ENCODE results near the gene RFK.

RFK gene

DNA sequence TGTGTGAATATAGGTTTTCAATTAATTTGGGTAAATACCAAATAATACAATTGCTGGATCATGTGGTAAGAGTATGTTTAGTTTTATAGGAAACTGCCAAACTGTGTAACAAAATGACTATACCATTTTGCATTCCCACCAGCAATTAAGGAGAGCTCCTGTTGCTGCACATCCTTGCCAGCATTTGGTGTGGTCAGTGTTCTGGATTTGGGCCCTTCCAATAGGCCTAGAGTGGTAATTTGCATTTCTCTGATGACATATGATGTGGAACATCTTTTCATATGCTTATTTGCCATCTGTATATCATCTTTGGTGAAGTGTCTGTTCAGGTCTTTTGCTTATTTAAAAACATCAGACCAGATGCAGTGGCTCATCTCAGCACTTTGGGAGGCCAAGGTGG is 11.6 kb upstream of the RFK start:
- Histone ChIP-seq H3K4me1 (ENCODE audit: control insufficient read depth, insufficient read depth, low read length) (no peaks in the 10 kb centered on the region), H3K27me3 (ENCODE audit: control insufficient read depth, insufficient read depth, low read length) (no peaks in the 10 kb centered on the region), H3K27ac (ENCODE audit: low read depth, low read length) (no peak overlapping the region), H3K4me3 (ENCODE audit: low read depth, low read length) (no peak overlapping the region), H3K9me3 (ENCODE audit: control insufficient read depth, insufficient read depth, low read depth, low read length) (no peaks in the 10 kb centered on the region), H3K9ac (ENCODE audit: low read length) (no peak overlapping the region), H3K36me3 (ENCODE audit: control insufficient read depth, insufficient read depth, low read length) (no peaks in the 10 kb centered on the region)

GRCh38 chr9:76405340-76405739 is 11.1 kb upstream of the RFK start:
- Histone ChIP-seq H3K9me3 (ENCODE audit: control insufficient read depth, insufficient read depth, low read depth, low read length) (no peaks in the 10 kb centered on the region), H3K27ac (ENCODE audit: low read depth, low read length) (no peak overlapping the region), H3K36me3 (ENCODE audit: control insufficient read depth, insufficient read depth, low read length) (no peaks in the 10 kb centered on the region), H3K4me3 (ENCODE audit: low read depth, low read length) (no peak overlapping the region), H3K27me3 (ENCODE audit: control insufficient read depth, insufficient read depth, low read length) (no peaks in the 10 kb centered on the region), H3K4me1 (ENCODE audit: control insufficient read depth, insufficient read depth, low read length) (no peaks in the 10 kb centered on the region), H3K9ac (ENCODE audit: low read length) (no peak overlapping the region)

DNA sequence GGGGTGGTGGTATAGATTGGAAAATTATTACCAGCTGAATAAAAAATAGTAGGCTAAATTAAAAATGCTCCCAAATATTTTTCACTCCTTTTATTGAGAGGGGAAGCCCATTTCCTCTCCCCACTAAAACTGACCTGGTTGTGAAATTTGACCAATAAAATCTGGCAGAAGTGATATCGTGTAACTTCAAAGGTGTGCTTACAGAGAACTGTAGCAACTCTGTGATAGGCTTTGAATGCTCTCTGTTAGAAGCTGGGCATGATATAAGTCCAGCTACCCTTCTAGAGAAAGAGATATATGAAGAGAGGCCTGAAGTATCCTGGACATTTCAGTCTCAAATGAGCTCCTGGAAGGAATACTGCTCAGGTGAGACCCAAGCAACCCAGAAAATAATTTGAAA is 10.2 kb upstream of the RFK start:
- H3K4me3 ChIP-seq (ENCODE audit: low read depth, low read length) = no peak overlapping the region
- H3K9ac ChIP-seq (ENCODE audit: low read length) = no peak overlapping the region
- no peaks in the 10 kb centered on the region for H3K27me3 ChIP-seq (ENCODE audit: control insufficient read depth, insufficient read depth, low read length)
- H3K36me3 ChIP-seq (ENCODE audit: control insufficient read depth, insufficient read depth, low read length) = no peaks in the 10 kb centered on the region
- no peaks in the 10 kb centered on the region for H3K4me1 ChIP-seq (ENCODE audit: control insufficient read depth, insufficient read depth, low read length)
- no peak overlapping the region for H3K27ac ChIP-seq (ENCODE audit: low read depth, low read length)
- no peaks in the 10 kb centered on the region for H3K9me3 ChIP-seq (ENCODE audit: control insufficient read depth, insufficient read depth, low read depth, low read length)

DNA sequence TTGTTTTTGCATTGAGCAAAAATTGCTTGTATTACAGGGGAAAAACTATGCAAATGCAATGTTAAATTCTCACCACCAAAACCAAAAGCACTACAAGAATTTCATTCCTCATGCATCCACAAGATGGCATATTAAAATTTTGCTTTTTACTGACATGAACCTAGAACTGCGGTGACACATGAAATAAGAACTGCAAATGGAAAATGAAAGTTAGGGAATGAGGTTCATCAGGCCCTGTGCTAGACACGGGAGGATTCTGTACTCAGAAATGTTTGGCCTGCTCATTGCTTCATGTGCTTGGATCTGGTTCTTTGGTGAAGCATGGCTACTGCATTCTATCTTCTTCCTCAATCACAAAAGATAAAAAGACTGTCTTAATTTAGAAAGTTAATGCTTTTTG is 9.1 kb upstream of the RFK start:
- no peak overlapping the region for H3K27ac ChIP-seq (ENCODE audit: low read depth, low read length)
- no peaks in the 10 kb centered on the region for H3K4me1 ChIP-seq (ENCODE audit: control insufficient read depth, insufficient read depth, low read length)
- H3K27me3 ChIP-seq (ENCODE audit: control insufficient read depth, insufficient read depth, low read length) = no peaks in the 10 kb centered on the region
- no peaks in the 10 kb centered on the region for H3K36me3 ChIP-seq (ENCODE audit: control insufficient read depth, insufficient read depth, low read length)
- no peaks in the 10 kb centered on the region for H3K9me3 ChIP-seq (ENCODE audit: control insufficient read depth, insufficient read depth, low read depth, low read length)
- no peak overlapping the region for H3K9ac ChIP-seq (ENCODE audit: low read length)
- no peak overlapping the region for H3K4me3 ChIP-seq (ENCODE audit: low read depth, low read length)

DNA sequence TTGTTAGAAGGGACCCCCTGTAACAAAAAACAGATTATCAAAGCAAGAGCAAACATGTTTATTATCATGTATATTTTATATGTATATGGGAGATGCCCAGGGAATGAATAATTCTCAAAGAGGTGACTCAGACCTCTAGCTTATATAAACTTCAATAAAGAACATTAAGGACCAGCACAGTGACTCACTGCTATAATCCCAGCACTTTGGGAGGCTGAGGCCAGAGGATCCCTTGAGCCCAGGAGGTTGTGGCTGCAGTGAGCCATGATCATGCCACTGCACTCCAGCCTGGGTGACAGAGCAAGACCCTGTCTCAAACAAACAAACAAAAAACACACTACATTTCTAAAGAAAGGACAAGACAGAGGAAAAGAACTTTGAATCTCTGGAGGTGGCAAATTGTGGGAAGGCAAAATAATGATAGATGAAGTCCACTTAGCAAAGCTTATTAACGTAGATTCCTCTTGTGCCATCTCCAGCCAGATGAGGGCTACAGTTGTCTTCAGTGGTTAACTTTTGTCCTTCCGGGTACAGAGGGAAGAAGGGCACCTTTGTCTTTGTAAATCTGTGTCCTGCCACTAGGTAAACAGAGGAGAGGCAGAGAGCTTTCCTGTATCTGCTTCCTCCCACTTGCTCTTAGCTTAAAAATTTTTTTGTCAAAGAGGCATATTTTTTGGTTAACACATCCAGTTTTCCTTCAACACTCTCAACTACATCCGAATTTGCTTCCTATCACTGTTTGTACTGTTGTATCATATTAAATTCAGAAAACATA is 7.5 kb upstream of the RFK start:
- Histone ChIP-seq H3K36me3 (ENCODE audit: control insufficient read depth, insufficient read depth, low read length) (no peaks in the 10 kb centered on the region), H3K9ac (ENCODE audit: low read length) (no peak overlapping the region), H3K4me3 (ENCODE audit: low read depth, low read length) (no peak overlapping the region), H3K9me3 (ENCODE audit: control insufficient read depth, insufficient read depth, low read depth, low read length) (no peaks in the 10 kb centered on the region), H3K27me3 (ENCODE audit: control insufficient read depth, insufficient read depth, low read length) (no peaks in the 10 kb centered on the region), H3K4me1 (ENCODE audit: control insufficient read depth, insufficient read depth, low read length) (no peaks in the 10 kb centered on the region), H3K27ac (ENCODE audit: low read depth, low read length) (no peak overlapping the region)

GRCh38 chr9:76401176-76401575 is 7.0 kb upstream of the RFK start:
- H3K4me1 ChIP-seq (ENCODE audit: control insufficient read depth, insufficient read depth, low read length) = no peaks in the 10 kb centered on the region
- H3K27ac ChIP-seq (ENCODE audit: low read depth, low read length) = no peak overlapping the region
- H3K27me3 ChIP-seq (ENCODE audit: control insufficient read depth, insufficient read depth, low read length) = no peaks in the 10 kb centered on the region
- no peak overlapping the region for H3K9ac ChIP-seq (ENCODE audit: low read length)
- H3K9me3 ChIP-seq (ENCODE audit: control insufficient read depth, insufficient read depth, low read depth, low read length) = no peaks in the 10 kb centered on the region
- H3K4me3 ChIP-seq (ENCODE audit: low read depth, low read length) = no peak overlapping the region
- H3K36me3 ChIP-seq (ENCODE audit: control insufficient read depth, insufficient read depth, low read length) = no peaks in the 10 kb centered on the region

- no peaks in the 10 kb centered on the region for H3K36me3 ChIP-seq (ENCODE audit: control insufficient read depth, insufficient read depth, low read length)
- H3K9ac ChIP-seq (ENCODE audit: low read length) = no peak overlapping the region
- H3K9me3 ChIP-seq (ENCODE audit: control insufficient read depth, insufficient read depth, low read depth, low read length) = no peaks in the 10 kb centered on the region
- no peak overlapping the region for H3K4me3 ChIP-seq (ENCODE audit: low read depth, low read length)
- no peaks in the 10 kb centered on the region for H3K4me1 ChIP-seq (ENCODE audit: control insufficient read depth, insufficient read depth, low read length)
- no peaks in the 10 kb centered on the region for H3K27me3 ChIP-seq (ENCODE audit: control insufficient read depth, insufficient read depth, low read length)
- H3K27ac ChIP-seq (ENCODE audit: low read depth, low read length) = no peak overlapping the region
These were observed 6.4 kb upstream of the RFK start for GRCh38 chr9:76400534-76401096.

GRCh38 chr9:76399856-76400255 is 5.6 kb upstream of the RFK start:
- Histone ChIP-seq H3K36me3 (ENCODE audit: control insufficient read depth, insufficient read depth, low read length) (no peaks in the 10 kb centered on the region), H3K27ac (ENCODE audit: low read depth, low read length) (no peak overlapping the region), H3K27me3 (ENCODE audit: control insufficient read depth, insufficient read depth, low read length) (no peaks in the 10 kb centered on the region), H3K9me3 (ENCODE audit: control insufficient read depth, insufficient read depth, low read depth, low read length) (no peaks in the 10 kb centered on the region), H3K4me3 (ENCODE audit: low read depth, low read length) (no peak overlapping the region), H3K4me1 (ENCODE audit: control insufficient read depth, insufficient read depth, low read length) (no peaks in the 10 kb centered on the region), H3K9ac (ENCODE audit: low read length) (no peak overlapping the region)

GRCh38 chr9:76396597-76396996 is 2.4 kb upstream of the RFK start:
- no peak overlapping the region for H3K9ac ChIP-seq (ENCODE audit: low read length)
- 0 out of 2 replicates have a peak, but pooled peaks cover 4% of the 10 kb centered on the region for H3K36me3 ChIP-seq (ENCODE audit: control insufficient read depth, insufficient read depth, low read length)
- no peak overlapping the region for H3K27ac ChIP-seq (ENCODE audit: low read depth, low read length)
- H3K4me3 ChIP-seq (ENCODE audit: low read depth, low read length) = no peak overlapping the region
- H3K4me1 ChIP-seq (ENCODE audit: control insufficient read depth, insufficient read depth, low read length) = no peaks in the 10 kb centered on the region
- no peaks in the 10 kb centered on the region for H3K9me3 ChIP-seq (ENCODE audit: control insufficient read depth, insufficient read depth, low read depth, low read length)
- no peaks in the 10 kb centered on the region for H3K27me3 ChIP-seq (ENCODE audit: control insufficient read depth, insufficient read depth, low read length)

DNA sequence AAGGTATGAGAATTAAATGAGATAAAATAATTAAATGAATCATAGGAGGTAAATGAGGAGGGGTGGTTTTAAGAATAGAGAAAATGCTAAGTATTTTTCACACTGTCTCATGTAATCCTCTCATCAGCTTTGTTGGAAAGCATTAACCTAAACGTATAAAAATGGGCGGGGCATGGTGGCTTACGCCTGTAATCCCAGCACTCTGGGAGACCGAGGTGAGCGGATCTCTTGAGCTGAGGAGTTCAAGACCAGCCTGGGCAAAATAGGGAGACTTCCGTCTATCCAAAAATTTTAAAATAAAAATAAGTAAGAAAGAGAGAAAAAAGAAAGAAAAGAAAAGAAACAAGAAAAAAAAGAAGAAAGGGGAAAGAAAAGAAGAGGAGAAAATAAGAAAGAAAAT is 1.9 kb upstream of the RFK start:
- Histone ChIP-seq H3K9me3 (ENCODE audit: control insufficient read depth, insufficient read depth, low read depth, low read length) (no peaks in the 10 kb centered on the region), H3K36me3 (ENCODE audit: control insufficient read depth, insufficient read depth, low read length) (peaks cover 8% of the 10 kb centered on the region; the same call in 1 of the 2 replicates), H3K27me3 (ENCODE audit: control insufficient read depth, insufficient read depth, low read length) (no peaks in the 10 kb centered on the region), H3K4me1 (ENCODE audit: control insufficient read depth, insufficient read depth, low read length) (no peaks in the 10 kb centered on the region), H3K27ac (ENCODE audit: low read depth, low read length) (no peak overlapping the region), H3K9ac (ENCODE audit: low read length) (no peak overlapping the region), H3K4me3 (ENCODE audit: low read depth, low read length) (no peak overlapping the region)

- H3K27ac ChIP-seq (ENCODE audit: low read depth, low read length) = no peak overlapping the region
- no peaks in the 10 kb centered on the region for H3K27me3 ChIP-seq (ENCODE audit: control insufficient read depth, insufficient read depth, low read length)
- peak overlapping the region; percentile 85 for H3K4me3 ChIP-seq (ENCODE audit: low read depth, low read length)
- no peak overlapping the region for H3K9ac ChIP-seq (ENCODE audit: low read length)
- H3K9me3 ChIP-seq (ENCODE audit: control insufficient read depth, insufficient read depth, low read depth, low read length) = no peaks in the 10 kb centered on the region
- peaks cover 9% of the 10 kb centered on the region; the same call in 1 of the 2 replicates for H3K36me3 ChIP-seq (ENCODE audit: control insufficient read depth, insufficient read depth, low read length)
- H3K4me1 ChIP-seq (ENCODE audit: control insufficient read depth, insufficient read depth, low read length) = no peaks in the 10 kb centered on the region
These were observed 1.2 kb upstream of the RFK start for GRCh38 chr9:76395381-76395780.

All from HUES6 (cell line).